Spleen (tissue), 11 donors: ENCODE data around the gene COX5B. TPM values are rescaled to one million over a fixed set of nuclear protein-coding genes. Genes with fewer than 3 reads are reported as not detected.
"Not testable (repeated sequence)": the region's sequence is repeated elsewhere in the genome, so short reads cannot be mapped to it uniquely, and the experiment has no call there.

Source experiments
- DNase-seq: peaks from one replicate; pipeline ENCODE4 v3.0.0-alpha.2; 2020
- H3K27ac ChIP-seq, 8 donors: fragments of 200-600 bp; sonication (generic) in 7 of 8; 1 replicate in 4 of 8; 2 replicates in 4 of 8; pipeline versions ENCODE4 v1.5.0 to v1.8.0; 2016 to 2021; ENCODE audit warnings: inconsistent platforms in 4 of 8, mild to moderate bottlenecking in 4 of 8, moderate library complexity in 1 of 8
- H3K27me3 ChIP-seq, 7 donors: fragments of 200-600 bp; sonication (generic) in 6 of 7; replicated peaks in 1 of 7; 1 replicate in 4 of 7; 2 replicates in 3 of 7; pipeline versions ENCODE4 v1.5.0 to v1.8.0; 2016 to 2021; ENCODE audit warnings: inconsistent platforms in 3 of 7, mild to moderate bottlenecking in 1 of 7
- H3K36me3 ChIP-seq, 6 donors: fragments of 200-600 bp; sonication (generic) in 5 of 6; 1 replicate in 4 of 6; 2 replicates in 2 of 6; pipeline versions ENCODE4 v1.5.0 to v1.8.0; 2016 to 2021; ENCODE audit warnings: inconsistent platforms in 2 of 6
- H3K4me1 ChIP-seq, 6 donors: fragments of 200-600 bp; sonication (generic) in 5 of 6; 1 replicate in 3 of 6; 2 replicates in 3 of 6; pipeline versions ENCODE4 v1.5.0 to v1.8.0; 2016 to 2021; ENCODE audit warnings: inconsistent platforms in 3 of 6
- H3K4me3 ChIP-seq, 8 donors: fragments of 200-600 bp; sonication (generic) in 7 of 8; 1 replicate in 4 of 8; 2 replicates in 4 of 8; pipeline versions ENCODE4 v1.5.0 to v1.8.0; 2016 to 2021; ENCODE audit warnings: inconsistent platforms in 4 of 8, mild to moderate bottlenecking in 4 of 8, moderate library complexity in 2 of 8
- H3K9me3 ChIP-seq, 8 donors: fragments of 200-600 bp; sonication (generic) in 7 of 8; 1 replicate in 4 of 8; 2 replicates in 4 of 8; pipeline versions ENCODE4 v1.5.0 to v1.8.0; 2016 to 2021; ENCODE audit warnings: inconsistent platforms in 4 of 8
- POLR2A ChIP-seq, 3 donors: fragments of 450-650 bp; IDR thresholded peaks; one replicate each; pipeline ENCODE4 v1.5.1; 2017; ENCODE audit warnings: antibody characterized with exemption in 3 of 3, mild to moderate bottlenecking in 1 of 3
- POLR2AphosphoS5 ChIP-seq, 3 donors: sonication (generic); formaldehyde crosslinking; IDR thresholded peaks; one replicate each; pipeline ENCODE4 v1.5.1; 2017; ENCODE audit warnings: antibody characterized with exemption in 3 of 3
- WGBS, 5 donors: extraction: QIAGEN DNeasy Blood & Tissue Kit in 3 of 5; methylation state at CpG; one replicate each; pipeline versions ENCODE4 v1.1.5 to v1.1.7; 2013 to 2018; 5-methylcytosine and 5-hydroxymethylcytosine counted together
- intact Hi-C: fragments of 100-400 bp; cut with DNase I; formaldehyde crosslinking; loops from one replicate; pipeline ENCODE4 v1.15.0; 2023; ENCODE audit warnings: low total_unique reads
- polyA plus RNA-seq, 3 donors: library from polyadenylated mRNA; stranded (reverse); fragments of 200-250 nt; gene quantifications; one replicate each; pipeline ENCODE4 v1.2.1, GENCODE V29; 2013
- total RNA-seq, 7 donors: library from RNA; depleted of rRNA in 3 of 7; stranded (reverse); fragments of >200 nt in 3 of 7; fragmentation: NEBNext Ultra II Directional in 4 of 7; extraction: Animal tissue kit (Norgen Biotek cat#: 25700) in 4 of 7; gene quantifications; one replicate each; pipeline versions ENCODE4 v1.1.0 to v1.2.1, GENCODE V29; 2016 to 2021
- TF ChIP-seq, protein P1 (sequence below), 11 experiments: fragments of 200-600 bp in 7 of 11; fragments of 450-650 bp in 4 of 11; sonication (generic) in 4 of 11; IDR thresholded peaks in 8 of 11; conservative IDR thresholded peaks in 3 of 11; 1 replicate in 7 of 11; 2 replicates in 4 of 11; pipeline versions ENCODE4 v1.4.0 to v1.8.0; 2016 to 2021; ENCODE audit warnings: antibody characterized with exemption in 11 of 11, inconsistent platforms in 4 of 11, mild to moderate bottlenecking in 1 of 11
- donor health status: healthy with polysubstance abuse.
- donor health status: DM: no; HTN: no; CAD: no; lungs with moderate emphysema.
- donor health status: DM: no; HTN: no; CAD: no.
- donor health status: Bipolar disorder and iron deficiency.
- donor health status: healthy.
- donor health status: DM: no; HTN: no; CAD: no.
- donor health status: DM: yes; HTN: yes; CAD: no.

The COX5B gene
- total and polyA plus RNA-seq, 10 donors, result 138 to 341 (median 209) TPM

DNA sequence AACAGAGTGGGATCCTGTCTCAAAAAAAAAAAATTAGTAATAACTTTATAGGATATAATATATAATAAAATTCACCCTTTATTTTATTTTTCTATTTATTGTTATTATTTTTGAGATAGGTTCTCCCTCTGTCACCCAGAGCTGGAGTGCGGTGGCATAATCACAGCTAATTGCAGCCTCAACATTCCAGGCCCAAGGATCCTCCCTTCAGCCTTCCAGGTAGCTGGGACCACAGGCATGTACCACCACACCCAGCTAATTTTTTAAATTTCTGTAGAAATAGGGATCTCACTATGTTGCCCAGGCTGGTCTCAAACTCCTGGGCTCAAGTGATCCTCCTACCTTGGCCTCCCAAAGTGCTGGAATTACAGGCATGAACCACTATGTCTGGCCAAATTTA, 24.6 kb downstream of the COX5B start:
- Histone ChIP-seq H3K27me3 (no peaks in the 10 kb centered on the region), H3K4me3 (no peak overlapping the region), H3K4me1 (no peaks in the 10 kb centered on the region), H3K36me3 (no peaks in the 10 kb centered on the region), H3K27ac (no peak overlapping the region), H3K9me3 (no peaks in the 10 kb centered on the region)
- no peak for DNase-seq
- TF ChIP-seq POLR2A (IDR thresholded peaks at IDR 0.05), result no peak
- no peak for TF ChIP-seq POLR2AphosphoS5 (IDR thresholded peaks at IDR 0.05)
- TF ChIP-seq, protein P1, sequence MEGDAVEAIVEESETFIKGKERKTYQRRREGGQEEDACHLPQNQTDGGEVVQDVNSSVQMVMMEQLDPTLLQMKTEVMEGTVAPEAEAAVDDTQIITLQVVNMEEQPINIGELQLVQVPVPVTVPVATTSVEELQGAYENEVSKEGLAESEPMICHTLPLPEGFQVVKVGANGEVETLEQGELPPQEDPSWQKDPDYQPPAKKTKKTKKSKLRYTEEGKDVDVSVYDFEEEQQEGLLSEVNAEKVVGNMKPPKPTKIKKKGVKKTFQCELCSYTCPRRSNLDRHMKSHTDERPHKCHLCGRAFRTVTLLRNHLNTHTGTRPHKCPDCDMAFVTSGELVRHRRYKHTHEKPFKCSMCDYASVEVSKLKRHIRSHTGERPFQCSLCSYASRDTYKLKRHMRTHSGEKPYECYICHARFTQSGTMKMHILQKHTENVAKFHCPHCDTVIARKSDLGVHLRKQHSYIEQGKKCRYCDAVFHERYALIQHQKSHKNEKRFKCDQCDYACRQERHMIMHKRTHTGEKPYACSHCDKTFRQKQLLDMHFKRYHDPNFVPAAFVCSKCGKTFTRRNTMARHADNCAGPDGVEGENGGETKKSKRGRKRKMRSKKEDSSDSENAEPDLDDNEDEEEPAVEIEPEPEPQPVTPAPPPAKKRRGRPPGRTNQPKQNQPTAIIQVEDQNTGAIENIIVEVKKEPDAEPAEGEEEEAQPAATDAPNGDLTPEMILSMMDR (IDR thresholded peaks at IDR 0.05 in 8 of 11, conservative IDR thresholded peaks at IDR 0.05 in 3 of 11), result no peak
- intact Hi-C loops, result no loop called here
- 94 to 100% (median 96%) methylated on average over 1 of the region's 1 CpG for WGBS, 5 donors

DNA sequence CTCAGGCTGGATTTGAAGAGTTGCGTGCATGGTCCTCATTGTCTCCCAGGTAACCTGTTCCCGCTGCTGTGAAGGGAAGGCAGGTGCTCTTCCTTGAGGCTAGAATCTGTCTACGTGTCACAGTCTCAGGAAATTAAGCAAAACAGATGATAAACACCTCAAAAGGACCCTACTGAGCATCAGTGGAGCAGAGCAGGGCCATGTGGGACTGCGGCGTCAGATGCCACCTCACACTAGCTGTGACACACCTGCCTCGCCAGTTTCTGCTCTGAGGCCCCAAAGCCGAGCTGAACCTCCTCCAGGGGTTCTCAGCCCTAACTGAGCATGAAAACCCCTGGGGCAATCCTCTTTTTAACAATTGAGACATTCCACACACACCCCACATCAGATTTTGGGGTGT, 25.7 kb downstream of the COX5B start:
- Histone ChIP-seq H3K9me3 (no peaks in the 10 kb centered on the region), H3K4me3 (no peak overlapping the region), H3K27ac (no peak overlapping the region), H3K27me3 (no peaks in the 10 kb centered on the region), H3K4me1 (no peaks in the 10 kb centered on the region), H3K36me3 (no peaks in the 10 kb centered on the region)
- 90 to 95% (median 92%) methylated on average over 7 of the region's 7 CpGs for WGBS, 5 donors
- TF ChIP-seq, protein P1 (IDR thresholded peaks at IDR 0.05 in 8 of 11, conservative IDR thresholded peaks at IDR 0.05 in 3 of 11), result no peak
- TF ChIP-seq POLR2A (IDR thresholded peaks at IDR 0.05), result no peak
- TF ChIP-seq POLR2AphosphoS5 (IDR thresholded peaks at IDR 0.05), result no peak
- intact Hi-C loops, result no loop called here
- DNase-seq, result no peak

DNA sequence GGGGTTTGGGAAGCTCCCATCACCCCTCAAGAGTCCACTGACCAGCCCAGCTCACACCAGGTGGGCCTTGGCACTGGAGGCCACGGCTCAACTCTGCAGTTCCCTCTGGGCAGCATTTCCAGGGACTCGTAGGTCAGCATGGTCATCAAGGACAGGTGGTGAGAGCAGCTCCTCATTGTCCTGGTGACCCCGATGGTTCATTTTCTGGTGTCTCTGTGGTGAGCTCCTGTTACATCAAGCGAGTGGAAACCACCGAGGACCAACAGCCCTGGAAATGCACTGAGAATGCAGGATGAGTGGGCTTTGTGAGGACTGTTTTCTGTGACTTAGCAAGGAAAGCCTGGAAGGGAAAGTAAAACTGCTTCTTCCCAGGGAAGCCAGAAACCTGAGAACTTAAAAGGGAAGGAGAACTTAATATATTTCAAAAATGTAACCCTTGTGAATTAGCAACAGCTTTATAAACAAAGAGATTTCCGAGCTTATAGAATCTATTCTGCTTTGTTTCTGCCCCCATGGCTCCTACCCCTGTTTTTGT, 26.8 kb downstream of the COX5B start:
- H3K4me3 ChIP-seq, H3K9me3 ChIP-seq, H3K27me3 ChIP-seq, H3K27ac ChIP-seq, H3K36me3 ChIP-seq, DNase-seq, intact Hi-C loops, H3K4me1 ChIP-seq: not testable (repeated sequence)
- WGBS, 5 donors, result 87 to 95% (median 91%) methylated on average over 4 to 6 of the region's 6 CpGs

DNA sequence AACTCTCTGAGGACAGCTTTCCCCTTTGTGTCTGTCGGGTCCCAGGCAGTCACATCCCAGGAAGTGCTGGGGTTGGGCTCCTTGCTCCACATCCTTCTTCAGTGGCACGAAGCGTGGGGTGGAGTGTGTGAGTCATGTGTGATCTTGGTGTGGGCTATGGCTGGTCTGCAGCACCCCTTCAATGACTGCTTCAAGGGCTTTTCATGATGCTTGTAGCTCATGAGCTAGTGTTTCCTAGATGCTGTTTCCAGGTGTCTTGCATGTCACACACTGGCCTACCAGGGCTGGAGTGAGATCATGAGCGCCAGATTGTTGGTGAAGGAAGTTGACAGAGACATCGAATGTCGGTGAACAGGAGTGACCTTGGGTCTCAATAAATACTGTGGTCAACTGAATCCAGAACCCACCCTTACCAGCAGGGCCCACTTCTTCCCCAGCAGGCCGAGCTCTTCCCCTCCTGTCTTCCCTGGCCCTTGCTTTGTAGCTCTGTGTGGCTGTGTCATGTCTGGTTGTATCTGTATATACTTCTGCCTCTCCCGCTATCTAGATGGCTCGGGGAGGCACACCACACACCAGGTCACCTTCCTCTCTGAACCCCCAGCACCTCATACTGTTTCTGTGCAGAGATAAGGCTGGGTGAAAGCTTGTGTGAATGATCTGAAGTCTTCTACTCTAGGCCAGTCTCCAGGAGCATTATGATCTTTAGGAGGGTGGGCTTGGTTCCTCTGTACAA, 27.5 kb downstream of the COX5B start:
- Histone ChIP-seq H3K27me3 (no peaks in the 10 kb centered on the region), H3K27ac (no peak overlapping the region), H3K36me3 (no peaks in the 10 kb centered on the region), H3K4me3 (no peak overlapping the region), H3K4me1 (no peaks in the 10 kb centered on the region), H3K9me3 (no peaks in the 10 kb centered on the region)
- WGBS, 5 donors, result 58 to 77% (median 75%) methylated on average over 9 of the region's 9 CpGs
- intact Hi-C loops, result no loop called here
- TF ChIP-seq, protein P1 (IDR thresholded peaks at IDR 0.05 in 8 of 11, conservative IDR thresholded peaks at IDR 0.05 in 3 of 11), result no peak
- no peak for TF ChIP-seq POLR2A (IDR thresholded peaks at IDR 0.05)
- no peak for DNase-seq
